T-helper 2 cell treated with Interferon-gamma antibody and Interleukin-4, amounts not matched to agents 5 μg/mL and 100 μg/mL, for 36 hours (primary cell): Measurements from ENCODE around the gene B3GNT9.

Experiments
- DNase-seq: peaks from one replicate; pipeline ENCODE4 v3.0.0; 2021; ENCODE audit warnings: low spot score
- H3K27ac Mint-ChIP-seq: one replicate; pipeline ENCODE4 v1.8.0; 2021; ENCODE audit warnings: mild to moderate bottlenecking, mixed read lengths
- H3K27me3 Mint-ChIP-seq: one replicate; pipeline ENCODE4 v1.8.0; 2021; ENCODE audit warnings: low read depth, mixed read lengths
- H3K36me3 Mint-ChIP-seq: one replicate; pipeline ENCODE4 v1.8.0; 2021; ENCODE audit warnings: low read depth, mixed read lengths
- H3K4me1 Mint-ChIP-seq: one replicate; pipeline ENCODE4 v1.8.0; 2021; ENCODE audit warnings: low read depth, mixed read lengths
- H3K4me3 Mint-ChIP-seq: one replicate; pipeline ENCODE4 v1.8.0; 2022; ENCODE audit warnings: mild to moderate bottlenecking, moderate library complexity, mixed read lengths
- H3K9me3 Mint-ChIP-seq: one replicate; pipeline ENCODE4 v1.8.0; 2021; ENCODE audit warnings: mixed read lengths

The B3GNT9 gene

DNA sequence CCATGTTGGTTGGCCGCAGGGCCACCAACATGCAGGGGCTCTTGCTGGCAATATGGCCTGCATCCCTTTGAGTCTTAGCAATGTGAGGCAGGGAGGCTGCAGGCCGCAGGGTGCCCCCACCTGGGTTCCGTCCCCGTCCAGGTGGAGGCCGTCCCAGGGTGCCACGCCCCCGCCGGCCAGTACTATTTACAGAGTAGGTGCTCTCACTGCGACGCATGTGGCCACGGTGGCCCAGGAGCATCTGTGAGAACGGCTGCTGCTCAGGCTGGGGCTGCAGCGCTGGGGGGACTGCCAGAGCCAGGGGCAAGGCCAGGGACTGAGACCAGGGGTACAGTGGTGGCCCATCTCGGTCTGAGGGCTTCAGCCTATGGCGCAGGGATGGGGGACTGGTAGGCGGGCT lies 29.4 kb upstream of the B3GNT9 start:
- H3K4me3 Mint-ChIP-seq, result no peak overlapping the region
- peaks cover 25% of the 10 kb centered on the region for H3K4me1 Mint-ChIP-seq

DNA sequence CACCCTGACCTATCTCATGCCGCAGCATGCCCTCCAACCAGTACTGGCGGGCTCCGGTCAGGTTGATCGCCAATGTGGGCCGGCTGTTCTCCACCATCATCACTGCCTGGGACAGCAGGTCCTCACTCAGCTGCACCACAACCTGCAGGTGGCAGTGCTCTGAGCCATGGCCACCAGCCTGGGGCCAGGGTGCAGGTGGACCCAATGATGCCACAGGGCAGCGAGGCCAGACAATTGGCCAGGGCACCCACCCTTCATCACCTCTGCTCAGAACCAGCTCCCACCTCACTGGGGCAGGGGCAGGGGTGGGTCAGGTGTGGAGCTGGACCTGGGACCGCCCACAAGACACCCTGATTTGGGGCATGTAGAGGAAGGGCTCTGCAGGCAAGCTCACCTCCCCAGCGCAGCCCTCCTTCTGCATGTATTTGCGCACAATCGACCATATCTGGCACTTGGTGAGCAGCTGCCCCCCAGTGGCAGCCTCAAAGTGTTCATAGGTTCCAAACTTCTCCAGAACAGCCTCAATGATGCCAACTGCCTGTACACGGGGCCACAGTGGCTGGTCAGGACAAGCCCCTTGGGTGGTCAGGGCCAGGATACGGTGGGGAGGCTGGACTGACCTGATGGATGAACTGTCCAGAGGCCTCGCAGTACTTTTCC lies 28.8 kb upstream of the B3GNT9 start:
- H3K4me1 Mint-ChIP-seq, result peaks cover 23% of the 10 kb centered on the region
- no peak for DNase-seq
- no peak overlapping the region for H3K4me3 Mint-ChIP-seq
- H3K27me3 Mint-ChIP-seq, result peaks cover 3% of the 10 kb centered on the region
- H3K36me3 Mint-ChIP-seq, result peaks cover 10% of the 10 kb centered on the region
- no peak overlapping the region for H3K27ac Mint-ChIP-seq
- no peaks in the 10 kb centered on the region for H3K9me3 Mint-ChIP-seq

More for the DNA sequence above, 29.4 kb upstream of the B3GNT9 start:
- DNase-seq, result no peak
- H3K27me3 Mint-ChIP-seq, result peaks cover 5% of the 10 kb centered on the region
- H3K9me3 Mint-ChIP-seq, result no peaks in the 10 kb centered on the region
- no peak overlapping the region for H3K27ac Mint-ChIP-seq
- H3K36me3 Mint-ChIP-seq, result peaks cover 10% of the 10 kb centered on the region

DNA sequence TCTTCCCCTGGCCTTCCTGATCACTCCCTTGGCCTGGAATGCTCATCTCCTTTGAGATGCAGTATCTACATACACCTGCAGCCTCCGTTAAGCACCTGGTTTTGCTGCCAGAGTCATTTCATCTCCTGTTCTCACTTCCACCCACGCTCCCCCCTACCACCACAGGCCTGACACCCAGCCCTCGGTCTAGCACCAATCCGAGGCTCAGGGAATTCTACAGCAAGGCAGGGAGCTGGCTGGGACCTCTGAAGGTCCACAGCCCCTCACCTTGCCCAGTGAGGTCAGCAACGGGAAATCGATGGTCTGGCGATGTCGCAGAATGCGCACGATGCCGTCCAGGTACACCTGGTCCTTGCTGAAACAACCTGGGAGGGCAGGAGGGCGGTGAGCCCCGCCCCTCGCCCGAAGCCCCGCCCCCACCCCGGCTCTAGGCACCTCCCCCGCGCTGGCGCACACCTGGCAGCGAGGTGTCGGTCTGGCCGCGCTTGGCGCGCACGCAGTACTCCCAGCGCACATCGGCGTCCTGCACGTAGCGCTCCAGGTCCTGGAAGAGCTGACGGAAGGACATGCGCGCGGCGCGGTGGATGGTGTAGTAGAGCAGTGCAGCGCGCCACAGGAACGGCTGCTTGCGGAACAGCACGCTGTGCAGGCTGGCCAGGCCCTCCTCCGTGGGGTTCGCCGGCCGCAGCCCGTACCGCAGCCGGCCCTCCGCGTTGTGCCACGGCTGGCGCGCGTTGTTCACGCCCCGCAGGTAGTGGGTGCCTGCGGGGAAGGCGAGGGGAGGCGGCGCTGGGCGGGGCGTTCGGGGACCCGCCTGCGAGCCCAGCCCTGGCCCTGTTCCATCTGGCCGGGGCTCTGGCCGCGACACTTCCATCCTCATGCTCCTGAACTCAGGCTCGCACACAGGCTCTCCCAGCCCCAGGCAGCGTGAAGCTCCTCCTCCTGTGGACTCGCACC lies 27.2 kb upstream of the B3GNT9 start:
- DNase-seq, result peak; percentile 35
- Mint-ChIP-seq H3K9me3 (no peaks in the 10 kb centered on the region), H3K4me3 (peak overlapping the region; percentile 59), H3K4me1 (peaks cover 31% of the 10 kb centered on the region), H3K36me3 (peaks cover 16% of the 10 kb centered on the region), H3K27me3 (peaks cover 5% of the 10 kb centered on the region), H3K27ac (no peak overlapping the region)

DNA sequence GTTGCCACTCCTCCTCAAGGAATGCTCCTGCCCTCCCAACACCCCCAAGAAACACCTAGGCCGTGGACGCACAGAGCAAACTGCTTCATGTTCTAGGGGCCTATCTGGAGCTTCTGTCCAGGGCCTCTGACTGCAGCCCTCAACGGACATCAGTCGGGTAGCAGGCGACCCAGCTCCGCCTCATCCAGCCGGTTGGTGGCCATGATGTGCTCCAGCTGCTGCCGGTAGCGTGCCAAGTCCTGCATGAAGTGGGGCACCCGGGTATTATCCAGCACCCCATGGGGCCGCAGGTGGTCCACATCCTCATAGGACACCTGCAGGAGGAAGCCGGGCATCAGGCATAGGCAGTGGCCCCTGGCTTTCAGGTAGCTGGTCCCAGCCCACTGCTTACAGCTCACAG lies 25.9 kb upstream of the B3GNT9 start:
- Mint-ChIP-seq H3K27ac (no peak overlapping the region), H3K36me3 (peaks cover 16% of the 10 kb centered on the region), H3K27me3 (peaks cover 5% of the 10 kb centered on the region), H3K4me3 (peak overlapping the region; percentile 52), H3K9me3 (no peaks in the 10 kb centered on the region), H3K4me1 (peaks cover 35% of the 10 kb centered on the region)
- no peak for DNase-seq

DNA sequence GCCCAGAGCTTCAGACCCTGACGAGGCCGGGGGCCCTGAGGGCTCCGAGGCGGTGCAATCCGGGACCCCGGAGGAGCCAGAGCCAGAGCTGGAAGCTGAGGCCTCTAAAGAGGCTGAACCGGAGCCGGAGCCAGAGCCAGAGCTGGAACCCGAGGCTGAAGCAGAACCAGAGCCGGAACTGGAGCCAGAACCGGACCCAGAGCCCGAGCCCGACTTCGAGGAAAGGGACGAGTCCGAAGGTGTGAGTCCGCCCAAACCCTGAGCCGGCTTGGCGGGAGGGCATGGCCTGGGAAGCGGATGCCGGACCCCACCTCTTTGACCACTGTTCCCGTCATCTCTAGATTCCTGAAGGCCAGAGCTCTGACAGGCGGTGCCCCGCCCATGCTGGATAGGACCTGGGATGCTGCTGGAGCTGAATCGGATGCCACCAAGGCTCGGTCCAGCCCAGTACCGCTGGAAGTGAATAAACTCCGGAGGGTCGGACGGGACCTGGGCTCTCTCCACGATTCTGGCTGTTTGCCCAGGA lies 24.0 kb upstream of the B3GNT9 start:
- Mint-ChIP-seq H3K9me3 (no peaks in the 10 kb centered on the region), H3K27ac (no peak overlapping the region), H3K4me3 (peak overlapping the region; percentile 8), H3K27me3 (peaks cover 8% of the 10 kb centered on the region), H3K36me3 (peaks cover 17% of the 10 kb centered on the region), H3K4me1 (peaks cover 50% of the 10 kb centered on the region)
- no peak for DNase-seq

DNA sequence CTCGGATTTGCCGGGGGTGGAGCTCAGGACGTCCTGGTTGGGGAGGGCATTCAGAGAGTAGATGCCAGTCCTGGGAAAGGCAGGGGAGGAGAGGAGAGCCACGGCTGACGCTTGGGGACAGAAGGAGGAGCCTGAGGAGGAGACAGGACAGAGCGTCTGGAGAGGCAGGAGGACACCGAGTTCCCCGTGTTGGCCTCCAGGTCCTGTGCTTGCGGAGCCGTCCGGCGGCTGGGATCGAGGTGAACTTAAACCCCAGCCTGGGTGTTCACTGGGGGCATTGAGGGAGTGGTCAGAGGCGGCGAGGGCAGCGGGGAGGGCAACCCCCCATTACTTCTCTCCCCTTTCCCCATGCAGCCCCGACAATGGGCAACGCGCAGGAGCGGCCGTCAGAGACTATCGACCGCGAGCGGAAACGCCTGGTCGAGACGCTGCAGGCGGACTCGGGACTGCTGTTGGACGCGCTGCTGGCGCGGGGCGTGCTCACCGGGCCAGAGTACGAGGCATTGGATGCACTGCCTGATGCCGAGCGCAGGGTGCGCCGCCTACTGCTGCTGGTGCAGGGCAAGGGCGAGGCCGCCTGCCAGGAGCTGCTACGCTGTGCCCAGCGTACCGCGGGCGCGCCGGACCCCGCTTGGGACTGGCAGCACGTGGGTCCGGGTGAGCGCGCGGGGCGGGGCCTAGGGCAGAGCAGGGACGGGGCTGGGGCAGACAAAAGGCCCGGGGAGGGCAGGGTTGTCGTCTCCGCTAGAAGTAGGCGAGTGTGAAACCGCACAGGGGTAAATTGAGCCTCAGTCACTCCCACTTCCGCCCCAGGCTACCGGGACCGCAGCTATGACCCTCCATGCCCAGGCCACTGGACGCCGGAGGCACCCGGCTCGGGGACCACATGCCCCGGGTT lies 23.3 kb upstream of the B3GNT9 start:
- Mint-ChIP-seq H3K4me1 (peaks cover 51% of the 10 kb centered on the region), H3K27ac (peak overlapping the region; percentile 85), H3K36me3 (peaks cover 17% of the 10 kb centered on the region), H3K4me3 (peak overlapping the region; percentile 88), H3K27me3 (peaks cover 8% of the 10 kb centered on the region), H3K9me3 (no peaks in the 10 kb centered on the region)
- peak; percentile 75 for DNase-seq

DNA sequence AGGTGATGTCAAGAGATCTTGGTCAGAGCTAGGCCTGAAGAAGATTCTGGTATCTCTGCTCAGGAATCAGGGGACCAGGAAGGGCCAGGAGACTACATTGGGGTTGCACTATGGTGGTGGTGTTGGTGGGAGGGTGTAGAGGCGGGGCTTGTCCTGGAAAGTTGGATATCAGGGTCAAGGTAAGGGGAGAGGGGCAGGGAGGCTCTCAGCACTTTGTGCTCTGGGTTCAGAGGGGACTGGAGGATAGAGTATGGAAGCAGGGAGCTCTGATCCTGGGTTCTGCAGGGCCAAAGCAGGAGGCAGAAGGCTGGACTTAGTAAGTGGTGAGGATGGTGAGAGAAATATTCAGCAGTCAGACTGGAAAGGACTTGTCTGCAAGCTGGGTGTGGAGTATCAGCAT lies 22.5 kb upstream of the B3GNT9 start:
- Mint-ChIP-seq H3K4me1 (peaks cover 48% of the 10 kb centered on the region), H3K27me3 (peaks cover 10% of the 10 kb centered on the region), H3K4me3 (peak overlapping the region; percentile 88), H3K9me3 (no peaks in the 10 kb centered on the region), H3K27ac (peak overlapping the region; percentile 85), H3K36me3 (peaks cover 17% of the 10 kb centered on the region)
- DNase-seq, result no peak

DNA sequence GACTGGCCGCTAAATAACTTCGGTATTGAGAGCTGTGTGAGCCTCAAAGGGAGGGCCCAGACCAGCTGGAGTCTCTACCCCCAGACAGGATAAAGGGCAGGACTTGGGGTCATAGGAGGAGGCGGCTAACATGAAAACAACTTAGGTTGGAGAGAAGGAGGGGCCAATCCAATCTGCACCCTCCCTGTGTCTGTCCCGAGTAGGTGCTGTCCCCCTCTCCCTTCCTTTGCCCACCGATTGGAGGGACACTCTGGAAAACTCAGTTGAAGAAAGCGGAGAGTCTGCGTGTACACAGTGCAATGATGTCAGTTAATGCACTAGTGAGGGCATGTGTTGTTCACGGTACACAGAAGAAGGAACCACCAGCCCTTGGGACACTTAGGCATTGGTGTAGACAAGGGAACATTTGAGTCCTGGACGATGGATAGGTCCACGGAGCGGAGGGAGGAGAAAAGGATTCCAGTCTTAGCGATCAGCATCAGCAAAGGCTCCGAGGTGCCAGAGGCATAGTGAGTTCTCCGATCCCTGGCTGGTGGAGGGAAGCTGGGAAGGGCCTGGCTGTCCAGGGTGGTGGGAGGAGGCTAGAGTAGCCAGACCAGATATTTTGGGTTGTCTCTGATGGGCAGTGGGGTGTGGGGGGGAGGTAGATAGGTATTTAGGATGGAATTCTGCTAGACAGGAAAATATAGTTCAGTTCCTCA lies 20.3 kb upstream of the B3GNT9 start:
- Mint-ChIP-seq H3K4me3 (peak overlapping the region; percentile 81), H3K36me3 (peaks cover 19% of the 10 kb centered on the region), H3K4me1 (peaks cover 44% of the 10 kb centered on the region)

DNA sequence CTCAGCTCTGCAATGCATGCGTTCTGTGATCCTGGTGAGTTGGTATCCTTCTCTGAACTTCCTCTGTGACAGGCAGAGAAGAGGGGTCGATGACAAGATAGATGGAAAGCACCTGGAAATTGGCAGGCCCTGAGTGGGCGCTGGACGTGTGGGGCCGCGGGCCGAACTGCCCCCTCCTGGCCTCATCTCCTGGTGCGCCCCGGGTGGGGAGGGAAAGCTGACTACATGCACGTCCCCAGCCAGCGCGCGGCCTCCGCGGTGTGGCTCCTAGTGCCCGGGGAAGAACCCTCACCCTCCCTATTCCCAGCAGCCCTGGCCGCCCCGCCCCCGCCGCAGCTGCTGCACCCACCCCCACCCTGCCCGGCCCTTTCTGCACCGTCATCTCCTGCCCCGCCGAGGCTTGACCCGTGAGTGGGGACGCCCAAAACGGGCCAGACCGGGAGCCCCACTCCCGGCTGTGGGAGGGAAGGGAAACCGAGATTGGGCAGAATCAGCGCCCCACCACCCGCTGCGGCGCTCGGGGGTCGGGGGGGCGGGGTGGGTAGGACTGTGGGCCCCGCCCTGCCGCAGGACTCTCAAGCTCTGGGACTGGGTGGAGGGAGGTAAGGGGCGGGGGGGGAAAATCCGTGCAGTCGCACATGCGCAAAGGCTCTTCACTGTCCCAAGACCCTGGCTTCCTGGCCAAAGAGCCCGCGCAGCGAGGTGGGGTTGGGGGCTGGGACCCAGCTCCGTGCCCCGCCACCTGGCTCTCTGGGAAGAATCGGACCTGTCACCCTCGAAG lies 19.6 kb upstream of the B3GNT9 start, which contains the start of gene NOL3:
TSS of gene NOL3 (plus strand) at position 371 of the 781 bp plus-strand sequence.
- peaks cover 17% of the 10 kb centered on the region for H3K36me3 Mint-ChIP-seq
- peak; percentile 80 for DNase-seq
- H3K9me3 Mint-ChIP-seq, result no peaks in the 10 kb centered on the region
- H3K4me3 Mint-ChIP-seq, result peak within 1 kb of the TSS; percentile 81
- peak within 1 kb of the TSS; percentile 81 for H3K27ac Mint-ChIP-seq
- H3K4me1 Mint-ChIP-seq, result peaks cover 40% of the 10 kb centered on the region
- peaks cover 27% of the 10 kb centered on the region for H3K27me3 Mint-ChIP-seq

More for the DNA sequence above, 20.3 kb upstream of the B3GNT9 start:
- no peak for DNase-seq
- no peaks in the 10 kb centered on the region for H3K9me3 Mint-ChIP-seq
- H3K27ac Mint-ChIP-seq, result peak overlapping the region; percentile 24
- H3K27me3 Mint-ChIP-seq, result peaks cover 22% of the 10 kb centered on the region

DNA sequence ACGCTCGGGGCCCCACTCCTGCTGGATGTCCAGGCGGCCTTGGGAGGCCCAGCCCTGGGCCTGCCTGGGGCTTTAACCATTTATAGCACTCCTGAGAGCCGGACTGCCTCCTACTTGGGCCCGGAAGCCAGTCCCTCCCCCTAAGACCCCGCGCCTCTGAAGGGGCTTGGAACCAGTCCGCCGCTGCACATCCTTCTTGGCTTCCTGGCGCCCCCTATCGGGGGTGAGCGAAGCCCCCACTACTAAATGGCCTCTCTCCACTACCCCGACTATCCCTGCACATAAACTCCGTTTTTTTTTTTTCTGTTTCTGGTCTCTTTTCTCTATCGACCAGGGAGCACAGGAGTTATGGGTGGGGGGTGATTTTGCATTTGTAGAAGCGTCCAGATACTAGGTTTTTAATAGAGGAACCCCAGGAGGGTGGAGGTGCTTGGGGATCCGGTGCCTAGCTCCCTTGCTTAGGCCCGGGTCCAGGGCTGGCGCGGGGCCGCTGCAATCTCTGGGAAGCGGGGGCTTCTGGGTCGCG lies 18.9 kb upstream of the B3GNT9 start:
- peaks cover 19% of the 10 kb centered on the region for H3K36me3 Mint-ChIP-seq
- peak overlapping the region; percentile 81 for H3K27ac Mint-ChIP-seq
- DNase-seq, result no peak
- H3K27me3 Mint-ChIP-seq, result peaks cover 33% of the 10 kb centered on the region
- H3K4me1 Mint-ChIP-seq, result peaks cover 42% of the 10 kb centered on the region
- peak overlapping the region; percentile 79 for H3K4me3 Mint-ChIP-seq
- no peaks in the 10 kb centered on the region for H3K9me3 Mint-ChIP-seq

DNA sequence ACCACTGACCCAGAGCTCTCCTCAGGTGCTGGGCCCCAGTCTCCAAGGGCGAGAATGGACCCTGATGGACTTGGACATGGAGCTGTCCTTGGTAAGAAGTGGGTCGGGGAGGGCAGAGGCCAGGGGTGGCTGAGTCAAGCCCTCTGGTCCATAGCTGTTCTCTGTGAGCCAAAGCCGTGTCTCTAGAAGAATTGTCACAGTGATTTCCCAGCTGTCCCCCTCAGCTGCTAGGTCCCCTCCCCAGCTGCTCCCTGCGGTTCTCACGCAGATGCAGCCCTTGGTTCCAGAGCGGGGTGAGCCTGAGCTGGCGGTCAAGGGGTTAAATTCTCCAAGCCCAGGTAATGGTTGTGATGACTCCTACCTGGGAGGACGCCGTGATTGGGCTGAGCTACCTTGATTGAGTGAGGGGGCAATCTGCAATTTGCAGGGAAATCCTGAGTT lies 18.2 kb upstream of the B3GNT9 start:
- no peak for DNase-seq
- Mint-ChIP-seq H3K4me1 (peaks cover 42% of the 10 kb centered on the region), H3K27ac (no peak overlapping the region), H3K4me3 (peak overlapping the region; percentile 26), H3K9me3 (no peaks in the 10 kb centered on the region), H3K36me3 (peaks cover 21% of the 10 kb centered on the region), H3K27me3 (peaks cover 36% of the 10 kb centered on the region)

DNA sequence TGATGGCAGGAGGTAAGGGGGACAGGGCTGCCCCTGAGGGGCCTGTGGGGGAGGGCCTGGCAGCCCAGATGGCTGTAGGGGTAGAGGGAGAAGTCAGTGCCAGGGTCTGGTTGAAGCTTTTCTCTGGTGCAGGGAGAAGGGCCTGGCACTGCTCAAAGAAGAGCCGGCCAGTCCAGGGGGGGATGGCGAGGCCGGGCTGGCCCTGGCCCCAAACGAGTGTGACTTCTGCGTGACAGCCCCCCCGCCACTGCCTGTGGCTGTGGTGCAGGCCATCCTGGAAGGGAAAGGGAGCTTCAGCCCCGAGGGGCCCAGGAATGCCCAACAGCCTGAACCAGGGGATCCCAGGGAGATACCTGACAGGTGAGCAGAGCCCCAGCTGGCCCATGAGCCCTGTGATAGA lies 16.8 kb upstream of the B3GNT9 start:
- no peak for DNase-seq
- H3K4me3 Mint-ChIP-seq, result no peak overlapping the region
- no peaks in the 10 kb centered on the region for H3K9me3 Mint-ChIP-seq
- H3K27ac Mint-ChIP-seq, result no peak overlapping the region
- peaks cover 35% of the 10 kb centered on the region for H3K27me3 Mint-ChIP-seq
- H3K4me1 Mint-ChIP-seq, result peaks cover 32% of the 10 kb centered on the region
- peaks cover 17% of the 10 kb centered on the region for H3K36me3 Mint-ChIP-seq
